HG03139 (cell line): ENCODE results near the gene WIPI1.
A peak's percentile ranks its signal among the peaks of the same experiment; 100 is the strongest.

ENCODE experiments used
- ATAC-seq: cut with Tn5 transposase; IDR thresholded peaks from one replicate; pipeline ENCODE4 v1.9.1; 2021; ENCODE audit not compliant: unreplicated experiment

WIPI1 gene

GRCh38 chr17:68439656-68440290 lies 17.5 kb downstream of the WIPI1 start:
- ATAC-seq, result no peak

- ATAC-seq, result peak; percentile 62
Observed at GRCh38 chr17:68437979-68438822, 19.1 kb downstream of the WIPI1 start.

- no peak for ATAC-seq
Observed at GRCh38 chr17:68435876-68436842, 21.1 kb downstream of the WIPI1 start.

- no peak for ATAC-seq
Observed at GRCh38 chr17:68435361-68435760, 21.9 kb downstream of the WIPI1 start.

GRCh38 chr17:68433911-68434508 lies 23.3 kb downstream of the WIPI1 start:
- ATAC-seq, result no peak

GRCh38 chr17:68433211-68433610 lies 24.1 kb downstream of the WIPI1 start:
- no peak for ATAC-seq

GRCh38 chr17:68432086-68432864 lies 25.0 kb downstream of the WIPI1 start:
- ATAC-seq, result no peak

GRCh38 chr17:68431661-68432071 lies 25.6 kb downstream of the WIPI1 start:
- no peak for ATAC-seq

- no peak for ATAC-seq
Observed at GRCh38 chr17:68431045-68431608, 26.2 kb downstream of the WIPI1 start.

- no peak for ATAC-seq
Observed at GRCh38 chr17:68429881-68430280, 27.4 kb downstream of the WIPI1 start.

- ATAC-seq, result no peak
Observed at GRCh38 chr17:68428498-68429172, 28.7 kb downstream of the WIPI1 start.

GRCh38 chr17:68427575-68427974 lies 29.7 kb downstream of the WIPI1 start:
- no peak for ATAC-seq

- no peak for ATAC-seq
Observed at GRCh38 chr17:68425979-68426378, 31.3 kb downstream of the WIPI1 start.

GRCh38 chr17:68424861-68425260 lies 32.4 kb downstream of the WIPI1 start:
- no peak for ATAC-seq

- ATAC-seq, result no peak
Observed at GRCh38 chr17:68424203-68424602, 33.1 kb downstream of the WIPI1 start.

- no peak for ATAC-seq
Observed at GRCh38 chr17:68423251-68423650, 34.0 kb downstream of the WIPI1 start.

- ATAC-seq, result no peak
Observed at GRCh38 chr17:68422821-68423220, 34.5 kb downstream of the WIPI1 start.

GRCh38 chr17:68421486-68421885 lies 35.8 kb downstream of the WIPI1 start:
- ATAC-seq, result no peak

- no peak for ATAC-seq
Observed at GRCh38 chr17:68420065-68420464, 37.2 kb downstream of the WIPI1 start.
